Omental fat pad (tissue), 4 donors: ENCODE data around the gene C1orf94. TPM values are rescaled to one million over a fixed set of nuclear protein-coding genes. Genes with fewer than 3 reads are reported as not detected.

Experiments used
- ATAC-seq: fragments of 150-250 bp; one replicate; pipeline ENCODE4 v1.9.1; 2016; ENCODE audit warnings: mild to moderate bottlenecking, moderate library complexity; ENCODE audit not compliant: low FRiP score
- DNase-seq: peaks from one replicate; pipeline ENCODE4 v3.0.0-alpha.2; 2019; ENCODE audit warnings: low spot score
- total RNA-seq, 4 donors: library from RNA; depleted of rRNA; stranded (reverse); fragments of >200 nt; gene quantifications; one replicate each; pipeline ENCODE4 v1.1.0, GENCODE V29; 2016
- TF ChIP-seq, protein P1 (sequence below), 3 donors: fragments of 450-650 bp; IDR thresholded peaks; one replicate each; pipeline ENCODE4 v1.5.1; 2016 to 2017; ENCODE audit warnings: antibody characterized with exemption in 3 of 3, mild to moderate bottlenecking in 3 of 3, moderate library complexity in 2 of 3

The C1orf94 gene
- total RNA-seq, 4 donors from 2014 or later = not detected

DNA sequence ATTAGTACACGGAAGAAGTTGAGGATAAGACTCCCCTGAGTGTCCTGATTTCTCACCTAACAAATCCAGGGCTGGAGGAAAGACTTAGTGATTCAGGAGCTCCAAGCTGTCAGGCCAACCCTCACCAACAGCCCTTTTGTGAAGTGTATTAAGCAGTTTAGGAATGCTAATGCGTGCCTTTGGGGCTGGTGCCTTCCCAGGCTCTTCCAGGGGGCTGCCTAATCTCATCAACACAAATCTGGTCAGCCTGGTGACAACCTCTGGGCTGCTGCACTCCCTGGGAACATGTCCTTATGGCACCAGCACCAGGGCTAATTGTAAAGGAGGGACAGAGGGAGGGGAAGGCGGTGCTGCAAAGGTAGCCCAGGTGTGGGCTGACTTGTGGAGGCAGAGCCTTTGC, 27.2 kb upstream of the C1orf94 start:
- ATAC-seq (no peak), DNase-seq (no peak)
- TF ChIP-seq, protein P1, sequence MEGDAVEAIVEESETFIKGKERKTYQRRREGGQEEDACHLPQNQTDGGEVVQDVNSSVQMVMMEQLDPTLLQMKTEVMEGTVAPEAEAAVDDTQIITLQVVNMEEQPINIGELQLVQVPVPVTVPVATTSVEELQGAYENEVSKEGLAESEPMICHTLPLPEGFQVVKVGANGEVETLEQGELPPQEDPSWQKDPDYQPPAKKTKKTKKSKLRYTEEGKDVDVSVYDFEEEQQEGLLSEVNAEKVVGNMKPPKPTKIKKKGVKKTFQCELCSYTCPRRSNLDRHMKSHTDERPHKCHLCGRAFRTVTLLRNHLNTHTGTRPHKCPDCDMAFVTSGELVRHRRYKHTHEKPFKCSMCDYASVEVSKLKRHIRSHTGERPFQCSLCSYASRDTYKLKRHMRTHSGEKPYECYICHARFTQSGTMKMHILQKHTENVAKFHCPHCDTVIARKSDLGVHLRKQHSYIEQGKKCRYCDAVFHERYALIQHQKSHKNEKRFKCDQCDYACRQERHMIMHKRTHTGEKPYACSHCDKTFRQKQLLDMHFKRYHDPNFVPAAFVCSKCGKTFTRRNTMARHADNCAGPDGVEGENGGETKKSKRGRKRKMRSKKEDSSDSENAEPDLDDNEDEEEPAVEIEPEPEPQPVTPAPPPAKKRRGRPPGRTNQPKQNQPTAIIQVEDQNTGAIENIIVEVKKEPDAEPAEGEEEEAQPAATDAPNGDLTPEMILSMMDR (IDR thresholded peaks at IDR 0.05) = no peak

DNA sequence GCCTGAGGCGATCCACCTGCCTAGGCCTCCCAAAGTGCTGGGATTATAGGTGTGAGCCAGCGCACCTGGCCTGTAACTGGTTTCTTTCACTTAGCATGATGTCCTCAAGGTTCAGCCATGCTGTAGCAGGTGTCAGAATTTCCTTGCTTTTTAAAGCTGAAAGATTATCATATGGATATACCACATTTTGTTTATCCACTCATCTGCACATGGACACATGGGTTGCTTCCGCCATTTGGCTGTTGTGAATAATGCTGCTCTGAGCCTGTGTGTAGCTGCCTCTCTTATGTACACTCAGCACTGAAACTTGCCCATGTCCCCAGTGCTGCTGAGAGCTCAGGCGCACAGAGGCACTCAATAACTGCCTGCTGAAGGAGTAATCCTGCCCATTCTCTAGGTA, 23.5 kb upstream of the C1orf94 start:
- no peak for ATAC-seq
- TF ChIP-seq, protein P1 (IDR thresholded peaks at IDR 0.05) = no peak
- DNase-seq = no peak

DNA sequence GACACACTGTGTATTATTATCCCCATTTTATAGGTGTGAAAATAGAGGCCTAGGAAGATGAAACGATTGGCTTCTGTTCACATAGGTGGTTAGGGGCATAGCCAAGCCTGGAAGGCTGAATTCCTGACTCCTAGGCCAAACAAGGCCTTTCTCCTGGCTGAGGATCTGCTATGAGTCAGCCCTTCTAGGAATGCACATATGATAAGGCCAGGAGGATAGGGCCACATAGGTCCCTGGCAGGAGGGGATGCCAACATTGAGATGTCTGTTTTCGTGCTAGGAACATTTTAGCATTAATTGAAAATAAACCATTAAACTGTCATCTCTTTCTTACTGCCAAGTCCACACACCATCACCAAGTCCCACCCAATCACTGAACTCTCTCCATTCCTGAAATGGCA, 20.8 kb upstream of the C1orf94 start:
- TF ChIP-seq, protein P1 (IDR thresholded peaks at IDR 0.05) = no peak
- ATAC-seq (no peak), DNase-seq (no peak)

DNA sequence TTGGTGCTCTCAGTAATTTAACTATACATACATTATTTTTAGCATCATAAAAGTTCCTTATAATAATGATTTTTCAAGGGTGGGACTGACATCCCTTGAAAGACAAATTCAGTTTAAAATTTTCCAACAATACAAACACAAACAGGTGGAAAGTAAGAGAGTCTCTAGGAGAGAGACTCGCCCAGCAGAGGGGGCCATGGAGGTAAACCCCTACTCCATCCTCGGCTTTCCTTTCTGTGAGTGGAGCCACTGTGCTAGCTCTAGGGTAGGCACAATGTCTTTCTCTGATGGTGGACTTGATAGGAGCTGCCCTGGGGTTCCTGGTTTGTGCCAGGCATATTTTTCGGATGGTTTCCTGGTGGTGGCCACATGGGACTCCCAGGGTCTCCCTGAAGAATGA, 20.0 kb upstream of the C1orf94 start:
- TF ChIP-seq, protein P1 (IDR thresholded peaks at IDR 0.05) = no peak
- no peak for DNase-seq
- ATAC-seq = no peak

DNA sequence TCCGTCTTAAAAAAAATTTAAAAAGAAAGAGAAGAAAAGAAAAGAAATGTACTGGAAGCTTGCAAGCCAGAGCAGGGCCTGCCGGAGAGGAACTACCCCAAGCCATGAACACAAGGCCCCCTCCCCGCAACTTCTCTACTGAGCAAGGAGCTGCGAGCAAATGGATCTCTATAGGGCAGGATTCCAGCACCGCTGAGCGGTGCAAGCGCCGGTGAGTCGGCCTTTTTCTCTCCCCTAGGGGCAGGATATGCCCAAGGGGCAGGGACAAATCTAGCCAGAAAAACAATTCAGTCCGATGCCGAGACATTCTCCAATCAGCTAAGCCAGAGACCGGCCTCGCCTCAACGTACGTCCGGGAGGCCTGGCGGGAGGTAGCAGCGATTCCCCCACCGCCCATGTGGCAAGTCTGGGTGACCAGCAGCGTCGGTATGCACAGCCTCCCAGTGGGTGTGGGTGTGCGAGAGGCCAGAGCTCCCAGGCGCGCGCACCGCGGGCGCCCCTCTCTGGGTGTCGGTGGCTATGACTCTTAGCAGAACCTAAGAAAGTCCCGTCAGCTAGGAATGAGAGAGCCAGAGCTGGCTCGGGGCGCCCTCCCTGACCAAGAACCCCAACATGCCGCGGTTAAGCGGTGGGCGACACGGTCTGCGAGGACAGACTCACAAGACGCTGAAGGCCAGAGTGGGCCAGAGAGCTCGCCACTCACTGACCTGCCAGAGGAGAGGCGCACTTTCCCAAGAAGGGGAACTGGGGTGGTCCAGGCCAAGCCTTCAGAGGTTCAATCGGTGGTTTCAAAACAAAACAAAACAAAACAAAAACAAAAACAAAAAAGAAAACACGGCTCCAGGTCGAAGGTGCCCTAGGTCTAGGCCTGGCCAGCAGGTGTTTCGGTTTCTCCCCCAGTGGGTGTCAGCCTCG, 13.6 kb upstream of the C1orf94 start:
- DNase-seq (peak; percentile 27), ATAC-seq (peak; percentile 93)

DNA sequence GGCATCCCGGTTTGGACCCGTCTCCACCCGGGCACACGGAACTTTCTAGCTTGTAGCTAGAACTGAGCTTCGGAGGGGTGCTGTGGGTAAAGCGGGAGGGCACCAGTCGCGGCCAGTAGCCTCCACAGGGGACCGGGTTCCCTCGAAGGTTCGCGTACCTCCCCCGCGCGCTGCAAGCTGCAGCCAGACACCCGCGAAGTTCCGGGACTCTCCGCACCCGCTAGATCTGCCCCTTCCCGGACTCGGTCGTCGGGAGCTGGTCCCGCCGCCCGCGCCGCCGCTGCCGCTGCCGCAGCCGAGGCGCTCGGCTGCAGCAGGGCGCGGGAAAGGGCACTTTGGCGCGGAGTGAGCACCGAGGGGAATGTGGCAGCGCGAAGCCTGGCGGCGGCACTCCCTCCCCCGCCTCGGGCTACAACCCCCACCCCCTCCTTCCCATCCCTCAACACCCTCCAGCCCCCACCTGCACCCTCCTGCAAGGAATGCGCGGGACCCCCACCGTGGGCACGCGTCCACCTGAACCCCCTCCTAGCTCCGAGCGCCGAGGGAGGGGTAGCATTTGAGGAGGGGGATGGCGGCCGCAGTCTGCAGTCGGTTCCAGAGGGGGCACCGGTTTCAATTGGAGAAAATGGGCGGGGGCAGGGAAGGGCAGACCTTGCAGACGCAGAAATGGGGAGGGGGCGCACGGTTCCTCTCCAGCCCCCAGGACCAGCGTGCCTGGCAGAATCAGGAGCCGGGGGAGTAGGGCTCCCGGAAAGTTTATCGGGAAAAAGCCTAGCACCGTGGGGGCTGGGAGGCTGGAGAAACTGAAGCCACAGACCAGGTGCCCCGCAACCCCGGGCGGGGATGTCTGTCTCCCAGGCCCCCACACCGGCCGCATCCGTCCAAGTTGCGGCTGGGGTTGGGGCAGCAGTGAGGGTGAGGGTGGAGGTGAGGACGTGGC, 12.6 kb upstream of the C1orf94 start:
- TF ChIP-seq, protein P1 (IDR thresholded peaks at IDR 0.05) = no peak
- ATAC-seq (peak; percentile 30), DNase-seq (no peak)

More for the DNA sequence above, 13.6 kb upstream of the C1orf94 start:
- TF ChIP-seq, protein P1 (IDR thresholded peaks at IDR 0.05) = no peak
